SU-DHL-6 (cell line): Measurements from ENCODE around the gene TTL.

Experiments
- H2AFZ ChIP-seq: fragments of 200-600 bp; sonication (generic); 2 replicates; pipeline ENCODE4 v1.6.1; 2014; ENCODE audit warnings: low read depth, mild to moderate bottlenecking, moderate library complexity, mixed read lengths, antibody characterized with exemption, low read length; ENCODE audit not compliant: severe bottlenecking
- H3F3A ChIP-seq: fragments of 200-600 bp; shearing (Covaris generic); 2 replicates; pipeline ENCODE4 v1.6.0; 2016; ENCODE audit warnings: antibody characterized with exemption, mild to moderate bottlenecking; ENCODE audit not compliant: insufficient read depth
- H3K27ac ChIP-seq: fragments of 200-600 bp; sonication (generic); 2 replicates; pipeline ENCODE4 v1.5.1; 2016; ENCODE audit warnings: low read depth, mild to moderate bottlenecking, low read length, moderate library complexity, mixed read lengths
- H3K27me3 ChIP-seq: fragments of 200-600 bp; sonication (generic), shearing (Covaris generic); 2 replicates; pipeline ENCODE4 v1.6.0; 2014; ENCODE audit warnings: mild to moderate bottlenecking, low read length
- H3K36me3 ChIP-seq: fragments of 200-600 bp; sonication (generic); 2 replicates; pipeline ENCODE4 v1.6.1; 2014; ENCODE audit warnings: mild to moderate bottlenecking, low read length, mixed read lengths
- H3K4me2 ChIP-seq: fragments of 300-600, 200-600 bp; shearing (Covaris generic), sonication (generic); 2 replicates; pipeline ENCODE4 v1.6.0; 2014; ENCODE audit warnings: low read length, low read depth, mild to moderate bottlenecking; ENCODE audit not compliant: poor library complexity, severe bottlenecking
- H3K4me3 ChIP-seq: fragments of 200-600 bp; sonication (generic); 2 replicates; pipeline ENCODE4 v1.5.1; 2014; ENCODE audit warnings: antibody characterized with exemption, low read length, mild to moderate bottlenecking, mixed read lengths; ENCODE audit not compliant: insufficient read depth, poor library complexity, severe bottlenecking
- H3K79me2 ChIP-seq: fragments of 200-600 bp; sonication (generic); 2 replicates; pipeline ENCODE4 v1.6.1; 2014; ENCODE audit warnings: mild to moderate bottlenecking, low read length, moderate library complexity; ENCODE audit not compliant: insufficient read depth
- H3K9ac ChIP-seq: fragments of 200-600 bp; sonication (generic); 2 replicates; pipeline ENCODE4 v1.7.0; 2014; ENCODE audit warnings: mild to moderate bottlenecking, low read length
- H3K9me2 ChIP-seq: fragments of 200-600 bp; sonication (generic); replicated peaks from 2 replicates; pipeline ENCODE4 v1.6.1; 2014; ENCODE audit warnings: low read length; ENCODE audit not compliant: insufficient read depth
- H3K9me3 ChIP-seq: fragments of 200-600 bp; sonication (generic); 2 replicates; pipeline ENCODE4 v1.6.1; 2014; ENCODE audit warnings: low read length, mixed read lengths; ENCODE audit not compliant: insufficient read depth
- H4K20me1 ChIP-seq: fragments of 200-600 bp; sonication (generic); 2 replicates; pipeline ENCODE4 v1.6.1; 2014; ENCODE audit warnings: low read depth, mild to moderate bottlenecking, antibody characterized with exemption, low read length, moderate library complexity, mixed read lengths
- CTCF ChIP-seq: fragments of 200-600 bp; sonication (generic); IDR thresholded peaks from one replicate; pipeline ENCODE4 v1.5.1; 2017; ENCODE audit warnings: antibody characterized with exemption, mild to moderate bottlenecking, low read length, moderate library complexity; ENCODE audit not compliant: insufficient read depth, poor library complexity, severe bottlenecking
- EZH2phosphoT487 ChIP-seq: fragments of 200-600 bp; sonication (generic), shearing (Covaris generic); conservative IDR thresholded peaks from 2 replicates; pipeline ENCODE4 v1.6.1; 2018; ENCODE audit warnings: mild to moderate bottlenecking, antibody characterized with exemption, low read length, moderate library complexity, mixed read lengths

The TTL gene

GRCh38 chr2:112582314-112582746 lies 100.4 kb downstream of the TTL start:
- Histone ChIP-seq H3K79me2 (0 out of 2 replicates have a peak, but pooled peaks cover 3% of the 10 kb centered on the region), H3K9ac (no peak overlapping the region), H3K27me3 (no peaks in the 10 kb centered on the region), H3K4me2 (peak overlapping the region; percentile 20), H3K9me2 (no peaks in the 10 kb centered on the region), H2AFZ (no peak overlapping the region), H3F3A (peaks cover 35% of the 10 kb centered on the region), H3K9me3 (no peaks in the 10 kb centered on the region), H4K20me1 (no peaks in the 10 kb centered on the region), H3K27ac (no peak overlapping the region), H3K4me3 (no peak overlapping the region), H3K36me3 (no peaks in the 10 kb centered on the region)
- no peak for TF ChIP-seq EZH2phosphoT487
- peak; percentile 22 for TF ChIP-seq CTCF

- H3K4me2 ChIP-seq: peak overlapping the region; percentile 90
- H4K20me1 ChIP-seq: no peaks in the 10 kb centered on the region
- H3K4me3 ChIP-seq: peak overlapping the region; percentile 63
- no peaks in the 10 kb centered on the region for H3K36me3 ChIP-seq
- H2AFZ ChIP-seq: peak overlapping the region; percentile 97
- no peaks in the 10 kb centered on the region for H3K9me2 ChIP-seq
- H3F3A ChIP-seq: peaks cover 28% of the 10 kb centered on the region
- TF ChIP-seq CTCF: no peak
- TF ChIP-seq EZH2phosphoT487: no peak
- peak overlapping the region; percentile 74 for H3K27ac ChIP-seq
- H3K79me2 ChIP-seq: no peaks in the 10 kb centered on the region
- H3K27me3 ChIP-seq: no peaks in the 10 kb centered on the region
- no peaks in the 10 kb centered on the region for H3K9me3 ChIP-seq
- H3K9ac ChIP-seq: peak overlapping the region; percentile 65
Observed at GRCh38 chr2:112583497-112584133, 101.7 kb downstream of the TTL start.

- Histone ChIP-seq H2AFZ (peak within 1 kb of the TSS; percentile 97), H3K9me3 (no peaks in the 10 kb centered on the region), H4K20me1 (no peaks in the 10 kb centered on the region), H3K27me3 (no peaks in the 10 kb centered on the region), H3K4me2 (peak within 1 kb of the TSS; percentile 90), H3K27ac (peak within 1 kb of the TSS; percentile 74), H3K36me3 (no peaks in the 10 kb centered on the region), H3K79me2 (no peaks in the 10 kb centered on the region), H3K4me3 (peak within 1 kb of the TSS; percentile 63), H3K9ac (peak within 1 kb of the TSS; percentile 65), H3F3A (peaks cover 27% of the 10 kb centered on the region), H3K9me2 (no peaks in the 10 kb centered on the region)
- TF ChIP-seq CTCF (no peak), EZH2phosphoT487 (no peak)
Observed at GRCh38 chr2:112584134-112584890, 102.4 kb downstream of the TTL start, which contains the start of gene CHCHD5. CHCHD5 (plus strand) TSS chr2:112584609; CDS start chr2:112584648, 39 bp downstream.
